ENCODE measurements around the gene LMX1A. TPM values are rescaled to one million over a fixed set of nuclear protein-coding genes. Genes with fewer than 3 reads are reported as not detected.

LMX1A gene
- total RNA-seq, 6 experiments from 2014 or later, result 0.14 TPM; not detected in 5

- no peaks in the 10 kb centered on the region for H3K9me3 ChIP-seq
- 68% methylated on average over 2 of the region's 2 CpGs for WGBS (ENCODE audit: insufficient coverage, low coverage, low lambda C conversion rate, missing lambda C conversion rate)
- no peaks in the 10 kb centered on the region for H3K4me1 ChIP-seq
- intact Hi-C loops (cut with DNase I), result no loop called here
- DNase-seq, result no peak
- TF ChIP-seq POLR2A (IDR thresholded peaks at IDR 0.05), result no peak
- TF ChIP-seq, protein P1, sequence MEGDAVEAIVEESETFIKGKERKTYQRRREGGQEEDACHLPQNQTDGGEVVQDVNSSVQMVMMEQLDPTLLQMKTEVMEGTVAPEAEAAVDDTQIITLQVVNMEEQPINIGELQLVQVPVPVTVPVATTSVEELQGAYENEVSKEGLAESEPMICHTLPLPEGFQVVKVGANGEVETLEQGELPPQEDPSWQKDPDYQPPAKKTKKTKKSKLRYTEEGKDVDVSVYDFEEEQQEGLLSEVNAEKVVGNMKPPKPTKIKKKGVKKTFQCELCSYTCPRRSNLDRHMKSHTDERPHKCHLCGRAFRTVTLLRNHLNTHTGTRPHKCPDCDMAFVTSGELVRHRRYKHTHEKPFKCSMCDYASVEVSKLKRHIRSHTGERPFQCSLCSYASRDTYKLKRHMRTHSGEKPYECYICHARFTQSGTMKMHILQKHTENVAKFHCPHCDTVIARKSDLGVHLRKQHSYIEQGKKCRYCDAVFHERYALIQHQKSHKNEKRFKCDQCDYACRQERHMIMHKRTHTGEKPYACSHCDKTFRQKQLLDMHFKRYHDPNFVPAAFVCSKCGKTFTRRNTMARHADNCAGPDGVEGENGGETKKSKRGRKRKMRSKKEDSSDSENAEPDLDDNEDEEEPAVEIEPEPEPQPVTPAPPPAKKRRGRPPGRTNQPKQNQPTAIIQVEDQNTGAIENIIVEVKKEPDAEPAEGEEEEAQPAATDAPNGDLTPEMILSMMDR (IDR thresholded peaks at IDR 0.05), result no peak
- no peaks in the 10 kb centered on the region for H3K27me3 ChIP-seq
- H3K27ac ChIP-seq, result no peak overlapping the region
- H3K4me3 ChIP-seq, result no peak overlapping the region
- H3K36me3 ChIP-seq, result no peaks in the 10 kb centered on the region
- ATAC-seq, result no peak
Observed at GRCh38 chr1:165387961-165388360, 31.4 kb upstream of the LMX1A start.

DNA sequence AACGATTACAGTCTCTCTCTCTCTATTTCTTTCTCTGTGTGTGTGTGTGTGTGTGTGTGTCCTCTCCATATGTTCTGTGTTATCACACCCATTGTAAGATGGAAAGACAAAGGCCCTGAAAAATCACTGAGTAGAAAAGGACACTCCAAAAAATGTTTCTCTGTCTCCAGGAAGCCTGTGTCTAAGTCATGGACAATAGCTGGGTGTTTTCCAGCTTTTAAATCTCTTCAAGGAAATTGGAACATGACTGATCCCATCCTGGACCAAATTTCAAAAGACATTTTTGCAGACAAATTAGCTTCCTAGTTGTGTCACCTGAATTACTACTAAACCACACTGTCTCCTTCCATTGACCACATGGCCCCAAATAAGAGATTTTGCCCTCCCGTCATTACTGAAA is 31.0 kb upstream of the LMX1A start:
- 64% methylated on average over 2 of the region's 2 CpGs for WGBS (ENCODE audit: insufficient coverage, low coverage, low lambda C conversion rate, missing lambda C conversion rate)
- peak in 1 of 4 donors; percentile 25 for ATAC-seq

GRCh38 chr1:165383599-165384405 is 27.3 kb upstream of the LMX1A start:
- no peaks in the 10 kb centered on the region for H3K27me3 ChIP-seq
- no peaks in the 10 kb centered on the region for H3K9me3 ChIP-seq
- H3K36me3 ChIP-seq, result no peaks in the 10 kb centered on the region
- H3K4me1 ChIP-seq, result no peaks in the 10 kb centered on the region
- intact Hi-C loops (cut with DNase I), result no loop called here
- 53% methylated on average over 4 of the region's 5 CpGs for WGBS (ENCODE audit: insufficient coverage, low coverage, low lambda C conversion rate, missing lambda C conversion rate)
- DNase-seq (no peak), ATAC-seq (no peak)
- no peak for TF ChIP-seq POLR2A (IDR thresholded peaks at IDR 0.05)
- TF ChIP-seq, protein P1 (IDR thresholded peaks at IDR 0.05), result no peak
- no peak overlapping the region for H3K27ac ChIP-seq
- H3K4me3 ChIP-seq, result no peak overlapping the region

More for the DNA sequence above, 31.0 kb upstream of the LMX1A start:
- H3K27ac ChIP-seq, result no peak overlapping the region
- no peak for TF ChIP-seq POLR2A (IDR thresholded peaks at IDR 0.05)
- TF ChIP-seq, protein P1 (IDR thresholded peaks at IDR 0.05), result no peak
- no peaks in the 10 kb centered on the region for H3K36me3 ChIP-seq
- intact Hi-C loops (cut with DNase I), result no loop called here
- DNase-seq, result no peak
- H3K4me1 ChIP-seq, result no peaks in the 10 kb centered on the region
- H3K4me3 ChIP-seq, result no peak overlapping the region
- H3K27me3 ChIP-seq, result no peaks in the 10 kb centered on the region
- H3K9me3 ChIP-seq, result no peaks in the 10 kb centered on the region

GRCh38 chr1:165383067-165383466 is 26.6 kb upstream of the LMX1A start:
- no peaks in the 10 kb centered on the region for H3K36me3 ChIP-seq
- peak in 1 of 4 donors; percentile 58 for ATAC-seq
- H3K9me3 ChIP-seq, result no peaks in the 10 kb centered on the region
- no peaks in the 10 kb centered on the region for H3K4me1 ChIP-seq
- no peaks in the 10 kb centered on the region for H3K27me3 ChIP-seq
- TF ChIP-seq, protein P1 (IDR thresholded peaks at IDR 0.05), result no peak
- no peak for TF ChIP-seq POLR2A (IDR thresholded peaks at IDR 0.05)
- WGBS (ENCODE audit: insufficient coverage, low coverage, low lambda C conversion rate, missing lambda C conversion rate), result 57% methylated on average over 2 of the region's 6 CpGs
- intact Hi-C loops (cut with DNase I), result no loop called here
- H3K27ac ChIP-seq, result no peak overlapping the region
- no peak for DNase-seq
- no peak overlapping the region for H3K4me3 ChIP-seq

All from right lobe of liver (tissue), 6 donors.